Inflammatory macrophage treated with lipopolysaccharide for 4 hours (primary cell): Measurements from ENCODE around the gene TMEM175.

Experiments
- DNase-seq: peaks from one replicate; pipeline ENCODE4 v3.0.0-alpha.2; 2020

The TMEM175 gene

DNA sequence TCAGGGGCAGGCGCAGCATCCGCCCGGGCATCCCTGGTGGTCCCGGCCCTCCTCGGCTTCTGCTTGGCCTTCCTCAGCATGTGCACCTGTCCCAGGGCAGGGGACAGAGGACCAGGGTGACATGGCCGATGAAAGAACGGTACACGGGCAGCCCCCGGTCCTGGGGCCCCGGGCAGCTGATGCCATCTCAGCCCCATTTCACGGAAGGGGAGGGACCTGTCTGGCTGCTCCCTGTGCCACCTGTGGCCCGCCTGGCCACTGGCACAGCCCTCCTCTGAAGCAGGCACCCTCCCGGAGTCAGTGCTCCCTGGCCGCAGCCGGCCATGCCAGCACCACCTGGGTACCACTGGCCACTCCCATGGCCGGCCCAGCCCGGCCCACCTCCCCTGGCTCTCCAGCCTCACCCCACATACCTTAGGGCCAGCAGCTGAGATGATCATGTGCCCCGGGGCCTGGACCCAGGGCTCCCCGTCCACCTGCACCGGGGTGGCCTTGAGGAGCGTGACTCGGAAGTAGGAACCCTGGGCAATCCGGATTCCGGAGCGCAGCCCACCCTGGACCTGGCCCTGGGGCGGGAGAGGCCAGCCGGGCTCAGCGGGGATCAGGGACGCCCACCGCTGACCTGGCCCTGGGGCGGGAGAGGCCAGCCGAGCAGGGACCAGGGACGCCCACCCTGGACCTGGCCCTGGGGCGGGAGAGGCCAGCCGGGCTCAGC, 28.5 kb downstream of the TMEM175 start:
- no peak for DNase-seq

- no peak for DNase-seq
Measured at GRCh38 chr4:961351-962230, 29.3 kb downstream of the TMEM175 start.

GRCh38 chr4:962231-963208, 30.3 kb downstream of the TMEM175 start:
- no peak for DNase-seq

GRCh38 chr4:963276-964225, 31.3 kb downstream of the TMEM175 start:
- DNase-seq = no peak

- no peak for DNase-seq
Measured at GRCh38 chr4:964346-965025, 32.2 kb downstream of the TMEM175 start.

GRCh38 chr4:965048-965765, 32.9 kb downstream of the TMEM175 start:
- no peak for DNase-seq

DNA sequence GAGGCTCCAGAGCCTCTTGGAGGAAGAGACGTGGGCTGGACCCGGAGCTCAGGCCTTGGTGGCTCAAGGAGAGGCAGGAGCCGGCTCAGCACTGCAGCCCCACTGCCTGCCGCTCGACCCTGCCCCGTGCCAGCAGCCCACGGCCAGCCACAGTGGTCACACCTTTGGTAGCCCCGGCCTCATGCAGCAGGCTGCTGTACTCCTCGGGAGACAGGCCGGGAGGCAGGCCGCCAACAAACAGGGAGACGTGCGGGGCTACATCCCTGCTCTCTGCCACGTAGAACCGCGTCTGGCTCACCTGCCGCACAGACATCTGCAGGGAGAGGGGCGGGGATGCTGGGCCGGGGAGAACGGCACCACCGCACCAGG, 33.5 kb downstream of the TMEM175 start:
- DNase-seq = no peak

- DNase-seq = no peak
Measured at GRCh38 chr4:966266-967112, 34.2 kb downstream of the TMEM175 start.

DNA sequence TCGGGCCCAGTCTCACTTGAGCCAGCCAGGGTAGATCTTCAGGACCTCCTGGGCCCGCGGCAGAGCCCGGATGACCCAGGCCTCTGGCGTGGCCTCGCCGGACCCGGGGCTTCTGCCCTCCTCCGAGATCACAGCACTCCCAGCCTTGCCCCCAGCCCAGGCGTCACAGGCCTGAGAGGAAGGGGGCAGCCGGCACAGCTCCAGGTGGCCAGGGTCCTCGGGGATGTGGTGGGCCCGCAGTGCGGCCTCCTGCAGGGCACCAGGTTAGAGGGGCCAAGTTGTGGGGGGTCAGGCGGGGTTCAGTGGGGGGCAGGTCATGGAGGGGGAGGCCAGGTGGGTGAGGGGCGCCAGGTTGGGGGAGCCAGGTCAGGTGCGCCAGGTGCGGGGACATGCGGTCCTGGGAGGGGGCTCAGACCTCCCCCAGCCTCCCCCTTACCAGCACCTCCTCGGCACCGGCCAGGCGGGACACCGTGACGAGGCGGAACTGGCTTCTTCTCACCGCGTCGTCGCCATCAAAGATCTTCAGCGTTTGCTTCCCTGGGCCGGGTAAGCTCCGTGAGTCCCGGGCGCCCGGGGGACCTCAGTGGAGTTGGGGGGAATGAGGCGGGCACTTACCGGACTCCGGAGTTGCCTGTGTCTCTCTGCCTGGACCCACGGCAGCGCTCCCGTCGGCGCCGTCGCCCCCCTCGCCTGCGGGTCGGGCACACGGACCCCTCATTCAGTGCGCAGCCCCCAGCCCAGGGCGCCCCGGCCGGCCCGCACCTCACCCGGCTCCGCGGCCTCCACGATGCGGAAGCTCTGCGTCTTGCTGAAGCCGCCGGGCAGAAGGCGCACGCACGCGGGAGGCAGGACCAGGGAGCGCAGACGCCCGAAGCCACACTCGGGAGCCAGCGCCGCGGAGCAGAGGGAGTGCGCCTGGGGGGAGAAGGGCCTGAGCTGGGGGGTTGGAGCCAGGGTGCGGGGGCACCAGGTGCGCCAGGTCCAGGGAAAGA, 35.1 kb downstream of the TMEM175 start:
- no peak for DNase-seq

GRCh38 chr4:968221-968620, 36.0 kb downstream of the TMEM175 start:
- no peak for DNase-seq

GRCh38 chr4:968621-969394, 36.5 kb downstream of the TMEM175 start:
- DNase-seq = no peak

GRCh38 chr4:970046-970745, 37.9 kb downstream of the TMEM175 start:
- peak; percentile 15 for DNase-seq

DNA sequence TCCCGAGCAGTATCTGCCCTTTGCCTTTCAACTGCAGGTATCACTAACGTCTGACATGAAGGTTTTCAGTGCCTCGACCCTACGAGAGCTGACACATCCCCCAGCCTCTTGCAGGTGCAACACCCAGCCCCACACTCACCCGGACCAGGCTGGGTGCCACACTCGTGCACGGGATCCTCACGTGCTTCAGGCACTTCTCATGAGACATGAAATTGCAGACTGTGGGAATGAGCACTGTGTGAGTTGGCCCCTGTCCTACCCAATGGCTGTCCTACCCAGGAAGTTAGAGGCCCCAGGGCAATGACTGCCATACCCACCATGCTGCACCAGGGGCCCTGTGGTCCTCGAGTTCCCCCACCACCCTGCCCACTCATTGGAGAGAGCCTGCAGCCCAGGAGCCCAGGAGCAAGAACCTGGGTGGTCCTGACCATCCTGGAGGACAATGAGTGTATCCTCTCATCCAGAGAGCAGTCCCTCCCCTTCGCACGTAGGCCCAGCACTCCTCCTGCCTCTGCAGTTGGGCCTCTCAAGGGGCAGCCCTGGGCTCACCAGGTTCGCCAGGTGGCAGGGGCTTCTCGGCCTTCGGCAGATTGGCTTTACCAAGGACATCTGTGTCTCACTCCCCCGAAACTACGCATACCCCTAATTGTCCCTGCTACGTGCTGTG, 38.7 kb downstream of the TMEM175 start:
- DNase-seq = no peak

DNA sequence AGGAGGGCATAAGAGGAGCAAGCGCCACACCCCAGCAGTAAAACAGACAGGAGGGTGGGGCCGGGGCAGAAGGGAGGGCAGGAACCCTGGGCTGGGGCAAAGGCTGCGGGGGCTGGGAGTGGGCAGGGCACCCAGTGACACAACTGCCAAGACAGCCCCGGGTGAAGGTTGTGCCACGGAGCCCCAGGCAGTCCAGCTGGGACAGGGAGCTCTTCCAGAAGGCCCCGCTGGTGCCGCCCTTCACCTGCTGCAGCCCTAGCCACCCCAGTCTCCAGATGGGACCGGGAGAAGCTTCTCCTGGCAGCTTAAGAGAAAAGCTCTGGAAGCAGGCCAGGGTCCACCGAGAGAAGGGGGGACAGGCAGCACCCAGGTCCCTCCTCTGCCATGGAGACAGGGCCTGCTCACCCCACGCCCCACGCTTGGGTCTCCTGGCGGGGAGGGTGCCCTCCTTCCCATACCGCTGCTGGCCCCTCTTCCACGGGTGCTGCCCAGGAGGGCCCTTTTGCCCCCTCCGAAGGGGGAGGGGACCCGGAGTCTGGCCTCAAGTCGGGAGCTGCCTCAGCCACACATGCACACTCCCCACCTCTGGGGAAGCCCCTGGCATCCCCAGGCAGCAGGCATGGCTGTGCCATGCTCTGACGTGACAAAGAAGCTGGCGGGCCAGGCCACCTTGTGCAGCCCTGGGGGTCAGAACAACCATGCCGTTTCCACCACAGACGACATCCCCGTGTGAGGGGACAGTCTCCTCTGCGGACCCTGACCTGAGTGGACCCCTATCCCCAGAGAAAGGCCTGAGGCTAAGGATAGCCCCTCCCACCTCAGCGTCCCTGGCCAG, 39.6 kb downstream of the TMEM175 start:
- no peak for DNase-seq
